Measurements from ENCODE around the gene IGF2R. TPM values are rescaled to one million over a fixed set of nuclear protein-coding genes. Genes with fewer than 3 reads are reported as not detected.

IGF2R gene
- total RNA-seq, 1 experiment from 2014 or later = 9.6 TPM

- no peaks in the 10 kb centered on the region for H3K36me3 ChIP-seq (ENCODE audit: insufficient read depth, low read length)
- no peak overlapping the region for H3K9ac ChIP-seq (ENCODE audit: low read length)
- no peaks in the 10 kb centered on the region for H3K79me2 ChIP-seq (ENCODE audit: low read length)
- H3K4me2 ChIP-seq (ENCODE audit: low read depth, low read length, poor library complexity, severe bottlenecking) = no peak overlapping the region
- no peak for DNase-seq
- H3K9me2 ChIP-seq (replicated peaks; ENCODE audit: insufficient read depth, low read length) = no peaks in the 10 kb centered on the region
- no peaks in the 10 kb centered on the region for H3K4me1 ChIP-seq (ENCODE audit: low read length)
- no peak overlapping the region for H2AFZ ChIP-seq (ENCODE audit: low read length)
- H3K27ac ChIP-seq (ENCODE audit: low read length) = no peak overlapping the region
- H3K9me3 ChIP-seq (ENCODE audit: low read length) = no peaks in the 10 kb centered on the region
- no peaks in the 10 kb centered on the region for H4K20me1 ChIP-seq (ENCODE audit: insufficient read depth, low read depth, low read length)
- H3K27me3 ChIP-seq (ENCODE audit: low read length) = no peaks in the 10 kb centered on the region
- no peak overlapping the region for H3K4me3 ChIP-seq (ENCODE audit: low read length)
These were observed 66.4 kb downstream of the IGF2R start for GRCh38 chr6:160035241-160035640.

- H3K27ac ChIP-seq (ENCODE audit: low read length) = no peak overlapping the region
- H4K20me1 ChIP-seq (ENCODE audit: insufficient read depth, low read depth, low read length) = no peaks in the 10 kb centered on the region
- H3K27me3 ChIP-seq (ENCODE audit: low read length) = no peaks in the 10 kb centered on the region
- no peaks in the 10 kb centered on the region for H3K4me1 ChIP-seq (ENCODE audit: low read length)
- no peak overlapping the region for H2AFZ ChIP-seq (ENCODE audit: low read length)
- no peaks in the 10 kb centered on the region for H3K9me2 ChIP-seq (replicated peaks; ENCODE audit: insufficient read depth, low read length)
- H3K36me3 ChIP-seq (ENCODE audit: insufficient read depth, low read length) = no peaks in the 10 kb centered on the region
- no peak overlapping the region for H3K9ac ChIP-seq (ENCODE audit: low read length)
- no peaks in the 10 kb centered on the region for H3K9me3 ChIP-seq (ENCODE audit: low read length)
- H3K79me2 ChIP-seq (ENCODE audit: low read length) = no peaks in the 10 kb centered on the region
- no peak overlapping the region for H3K4me2 ChIP-seq (ENCODE audit: low read depth, low read length, poor library complexity, severe bottlenecking)
- no peak overlapping the region for H3K4me3 ChIP-seq (ENCODE audit: low read length)
- DNase-seq = no peak
These were observed 66.9 kb downstream of the IGF2R start for GRCh38 chr6:160035693-160036330.

- no peaks in the 10 kb centered on the region for H3K9me3 ChIP-seq (ENCODE audit: low read length)
- H3K4me1 ChIP-seq (ENCODE audit: low read length) = no peaks in the 10 kb centered on the region
- H3K9me2 ChIP-seq (replicated peaks; ENCODE audit: insufficient read depth, low read length) = no peaks in the 10 kb centered on the region
- no peaks in the 10 kb centered on the region for H3K27me3 ChIP-seq (ENCODE audit: low read length)
- H3K27ac ChIP-seq (ENCODE audit: low read length) = no peak overlapping the region
- no peaks in the 10 kb centered on the region for H3K36me3 ChIP-seq (ENCODE audit: insufficient read depth, low read length)
- no peak overlapping the region for H2AFZ ChIP-seq (ENCODE audit: low read length)
- H3K4me3 ChIP-seq (ENCODE audit: low read length) = no peak overlapping the region
- H4K20me1 ChIP-seq (ENCODE audit: insufficient read depth, low read depth, low read length) = no peaks in the 10 kb centered on the region
- DNase-seq = no peak
- no peak overlapping the region for H3K4me2 ChIP-seq (ENCODE audit: low read depth, low read length, poor library complexity, severe bottlenecking)
- no peaks in the 10 kb centered on the region for H3K79me2 ChIP-seq (ENCODE audit: low read length)
- no peak overlapping the region for H3K9ac ChIP-seq (ENCODE audit: low read length)
These were observed 67.4 kb downstream of the IGF2R start for GRCh38 chr6:160036331-160036695.

- Histone ChIP-seq H2AFZ (ENCODE audit: low read length) (no peak overlapping the region), H3K9me2 (replicated peaks; ENCODE audit: insufficient read depth, low read length) (no peaks in the 10 kb centered on the region), H4K20me1 (ENCODE audit: insufficient read depth, low read depth, low read length) (no peaks in the 10 kb centered on the region), H3K9me3 (ENCODE audit: low read length) (no peaks in the 10 kb centered on the region), H3K36me3 (ENCODE audit: insufficient read depth, low read length) (no peaks in the 10 kb centered on the region), H3K27ac (ENCODE audit: low read length) (no peak overlapping the region), H3K4me1 (ENCODE audit: low read length) (no peaks in the 10 kb centered on the region), H3K4me2 (ENCODE audit: low read depth, low read length, poor library complexity, severe bottlenecking) (no peak overlapping the region), H3K4me3 (ENCODE audit: low read length) (no peak overlapping the region), H3K79me2 (ENCODE audit: low read length) (no peaks in the 10 kb centered on the region), H3K27me3 (ENCODE audit: low read length) (no peaks in the 10 kb centered on the region), H3K9ac (ENCODE audit: low read length) (no peak overlapping the region)
- DNase-seq = no peak
These were observed 67.9 kb downstream of the IGF2R start for GRCh38 chr6:160036790-160037206.

GRCh38 chr6:160038479-160038878, 69.6 kb downstream of the IGF2R start:
- H2AFZ ChIP-seq (ENCODE audit: low read length) = no peak overlapping the region
- no peak overlapping the region for H3K9ac ChIP-seq (ENCODE audit: low read length)
- no peaks in the 10 kb centered on the region for H3K9me2 ChIP-seq (replicated peaks; ENCODE audit: insufficient read depth, low read length)
- no peaks in the 10 kb centered on the region for H3K9me3 ChIP-seq (ENCODE audit: low read length)
- no peak overlapping the region for H3K4me2 ChIP-seq (ENCODE audit: low read depth, low read length, poor library complexity, severe bottlenecking)
- no peaks in the 10 kb centered on the region for H3K27me3 ChIP-seq (ENCODE audit: low read length)
- H3K27ac ChIP-seq (ENCODE audit: low read length) = no peak overlapping the region
- no peaks in the 10 kb centered on the region for H3K4me1 ChIP-seq (ENCODE audit: low read length)
- H3K79me2 ChIP-seq (ENCODE audit: low read length) = no peaks in the 10 kb centered on the region
- H3K4me3 ChIP-seq (ENCODE audit: low read length) = no peak overlapping the region
- no peaks in the 10 kb centered on the region for H3K36me3 ChIP-seq (ENCODE audit: insufficient read depth, low read length)
- H4K20me1 ChIP-seq (ENCODE audit: insufficient read depth, low read depth, low read length) = no peaks in the 10 kb centered on the region
- no peak for DNase-seq

- Histone ChIP-seq H3K27me3 (ENCODE audit: low read length) (no peaks in the 10 kb centered on the region), H4K20me1 (ENCODE audit: insufficient read depth, low read depth, low read length) (no peaks in the 10 kb centered on the region), H2AFZ (ENCODE audit: low read length) (no peak overlapping the region), H3K4me1 (ENCODE audit: low read length) (no peaks in the 10 kb centered on the region), H3K27ac (ENCODE audit: low read length) (no peak overlapping the region), H3K36me3 (ENCODE audit: insufficient read depth, low read length) (no peaks in the 10 kb centered on the region), H3K4me3 (ENCODE audit: low read length) (no peak overlapping the region), H3K9me2 (replicated peaks; ENCODE audit: insufficient read depth, low read length) (no peaks in the 10 kb centered on the region), H3K4me2 (ENCODE audit: low read depth, low read length, poor library complexity, severe bottlenecking) (no peak overlapping the region), H3K9ac (ENCODE audit: low read length) (no peak overlapping the region), H3K79me2 (ENCODE audit: low read length) (no peaks in the 10 kb centered on the region), H3K9me3 (ENCODE audit: low read length) (no peaks in the 10 kb centered on the region)
- DNase-seq = no peak
These were observed 70.6 kb downstream of the IGF2R start for GRCh38 chr6:160039441-160039840.

GRCh38 chr6:160040055-160040454, 71.2 kb downstream of the IGF2R start:
- no peak overlapping the region for H3K4me2 ChIP-seq (ENCODE audit: low read depth, low read length, poor library complexity, severe bottlenecking)
- no peak overlapping the region for H3K4me3 ChIP-seq (ENCODE audit: low read length)
- no peaks in the 10 kb centered on the region for H3K36me3 ChIP-seq (ENCODE audit: insufficient read depth, low read length)
- H3K4me1 ChIP-seq (ENCODE audit: low read length) = no peaks in the 10 kb centered on the region
- H3K9me3 ChIP-seq (ENCODE audit: low read length) = no peaks in the 10 kb centered on the region
- no peaks in the 10 kb centered on the region for H3K27me3 ChIP-seq (ENCODE audit: low read length)
- H2AFZ ChIP-seq (ENCODE audit: low read length) = no peak overlapping the region
- no peak for DNase-seq
- no peaks in the 10 kb centered on the region for H3K9me2 ChIP-seq (replicated peaks; ENCODE audit: insufficient read depth, low read length)
- H3K9ac ChIP-seq (ENCODE audit: low read length) = no peak overlapping the region
- no peaks in the 10 kb centered on the region for H3K79me2 ChIP-seq (ENCODE audit: low read length)
- no peaks in the 10 kb centered on the region for H4K20me1 ChIP-seq (ENCODE audit: insufficient read depth, low read depth, low read length)
- H3K27ac ChIP-seq (ENCODE audit: low read length) = no peak overlapping the region

- no peak overlapping the region for H3K4me2 ChIP-seq (ENCODE audit: low read depth, low read length, poor library complexity, severe bottlenecking)
- no peak overlapping the region for H3K9ac ChIP-seq (ENCODE audit: low read length)
- H2AFZ ChIP-seq (ENCODE audit: low read length) = no peak overlapping the region
- no peaks in the 10 kb centered on the region for H3K79me2 ChIP-seq (ENCODE audit: low read length)
- no peaks in the 10 kb centered on the region for H3K27me3 ChIP-seq (ENCODE audit: low read length)
- no peak overlapping the region for H3K4me3 ChIP-seq (ENCODE audit: low read length)
- no peaks in the 10 kb centered on the region for H3K9me2 ChIP-seq (replicated peaks; ENCODE audit: insufficient read depth, low read length)
- H3K4me1 ChIP-seq (ENCODE audit: low read length) = no peaks in the 10 kb centered on the region
- H3K9me3 ChIP-seq (ENCODE audit: low read length) = no peaks in the 10 kb centered on the region
- no peak overlapping the region for H3K27ac ChIP-seq (ENCODE audit: low read length)
- no peak for DNase-seq
- H4K20me1 ChIP-seq (ENCODE audit: insufficient read depth, low read depth, low read length) = no peaks in the 10 kb centered on the region
- no peaks in the 10 kb centered on the region for H3K36me3 ChIP-seq (ENCODE audit: insufficient read depth, low read length)
These were observed 71.8 kb downstream of the IGF2R start for GRCh38 chr6:160040527-160041264.

Measured in Karpas-422 (cell line).